ENCODE measurements around the gene MAN2A1.

Gene MAN2A1

GRCh38 chr5:109844695-109845094, 155.0 kb downstream of the MAN2A1 start:
- Histone ChIP-seq H2AFZ (ENCODE audit: insufficient read depth, low read length, poor library complexity) (no peak overlapping the region), H3K27me3 (ENCODE audit: insufficient read depth, low read length) (no peaks in the 10 kb centered on the region), H3K4ac (ENCODE audit: low read depth, low read length) (no peak overlapping the region), H3K36me3 (ENCODE audit: control insufficient read depth in 1 of 2, insufficient read depth in 2 of 2, low read length in 2 of 2) (peaks cover 9 to 16% of the 10 kb centered on the region in 2 experiments), H3K18ac (ENCODE audit: low read length) (no peak overlapping the region), H4K12ac (ENCODE audit: low read depth, low read length) (no peak overlapping the region), H3K79me2 (ENCODE audit: control insufficient read depth, insufficient read depth, low read length, poor library complexity) (no peaks in the 10 kb centered on the region), H3K9me3 (ENCODE audit: insufficient read depth, low read depth, low read length) (no peaks in the 10 kb centered on the region), H3K9ac (ENCODE audit: low read length) (no peak overlapping the region), H3K23ac (ENCODE audit: low read length) (no peak overlapping the region), H3K27ac (ENCODE audit: low read depth, low read length) (no peak overlapping the region), H3K14ac (ENCODE audit: low read length) (no peak overlapping the region), H3K4me2 (ENCODE audit: low read length) (no peak overlapping the region), H3K4me1 (ENCODE audit: control insufficient read depth in 1 of 2, insufficient read depth in 2 of 2, low read length in 2 of 2) (no peaks in the 10 kb centered on the region), H2BK120ac (ENCODE audit: insufficient read depth, low read length, poor library complexity) (no peak overlapping the region), H2AK5ac (ENCODE audit: low read length) (no peak overlapping the region), H4K91ac (ENCODE audit: low read depth, low read length) (no peak overlapping the region), H3K79me1 (ENCODE audit: low read length) (no peaks in the 10 kb centered on the region), H4K8ac (ENCODE audit: low read depth, low read length) (no peak overlapping the region), H3K4me3 (ENCODE audit: low read depth, low read length) (no peak overlapping the region), H2BK12ac (ENCODE audit: low read length) (no peak overlapping the region), H2BK5ac (ENCODE audit: low read depth, low read length, poor library complexity) (no peak overlapping the region)
- DNase-seq, result no peak
- no CpG with 5 or more reads among the region's 4 CpGs for WGBS (ENCODE audit: extremely low coverage, insufficient coverage, insufficient read length)

- Histone ChIP-seq H4K12ac (ENCODE audit: low read depth, low read length) (no peak overlapping the region), H3K36me3 (ENCODE audit: control insufficient read depth in 1 of 2, insufficient read depth in 2 of 2, low read length in 2 of 2) (peaks cover 2 to 16% of the 10 kb centered on the region in 2 experiments), H3K4ac (ENCODE audit: low read depth, low read length) (no peak overlapping the region), H2AFZ (ENCODE audit: insufficient read depth, low read length, poor library complexity) (no peak overlapping the region), H3K23ac (ENCODE audit: low read length) (no peak overlapping the region), H2BK5ac (ENCODE audit: low read depth, low read length, poor library complexity) (no peak overlapping the region), H3K14ac (ENCODE audit: low read length) (no peak overlapping the region), H3K79me1 (ENCODE audit: low read length) (no peaks in the 10 kb centered on the region), H2BK120ac (ENCODE audit: insufficient read depth, low read length, poor library complexity) (no peak overlapping the region), H4K8ac (ENCODE audit: low read depth, low read length) (no peak overlapping the region), H3K9me3 (ENCODE audit: insufficient read depth, low read depth, low read length) (no peaks in the 10 kb centered on the region), H4K91ac (ENCODE audit: low read depth, low read length) (no peak overlapping the region), H3K79me2 (ENCODE audit: control insufficient read depth, insufficient read depth, low read length, poor library complexity) (no peaks in the 10 kb centered on the region), H3K9ac (ENCODE audit: low read length) (no peak overlapping the region), H3K18ac (ENCODE audit: low read length) (no peak overlapping the region), H3K27me3 (ENCODE audit: insufficient read depth, low read length) (no peaks in the 10 kb centered on the region), H3K4me3 (ENCODE audit: low read depth, low read length) (no peak overlapping the region), H3K27ac (ENCODE audit: low read depth, low read length) (no peak overlapping the region), H3K4me1 (ENCODE audit: control insufficient read depth in 1 of 2, insufficient read depth in 2 of 2, low read length in 2 of 2) (no peaks in the 10 kb centered on the region), H3K4me2 (ENCODE audit: low read length) (no peak overlapping the region), H2AK5ac (ENCODE audit: low read length) (no peak overlapping the region), H2BK12ac (ENCODE audit: low read length) (no peak overlapping the region)
- WGBS (ENCODE audit: extremely low coverage, insufficient coverage, insufficient read length), result no CpG with 5 or more reads among the region's 3 CpGs
- DNase-seq, result no peak
Measured at GRCh38 chr5:109848130-109848529, 158.4 kb downstream of the MAN2A1 start.

GRCh38 chr5:109849478-109850088, 159.9 kb downstream of the MAN2A1 start:
- no peak overlapping the region for H2BK120ac ChIP-seq (ENCODE audit: insufficient read depth, low read length, poor library complexity)
- no peaks in the 10 kb centered on the region for H3K79me1 ChIP-seq (ENCODE audit: low read length)
- H2AFZ ChIP-seq (ENCODE audit: insufficient read depth, low read length, poor library complexity), result no peak overlapping the region
- no peaks in the 10 kb centered on the region for H3K4me1 ChIP-seq (ENCODE audit: control insufficient read depth in 1 of 2, insufficient read depth in 2 of 2, low read length in 2 of 2)
- H2AK5ac ChIP-seq (ENCODE audit: low read length), result no peak overlapping the region
- H3K9ac ChIP-seq (ENCODE audit: low read length), result no peak overlapping the region
- H3K36me3 ChIP-seq (ENCODE audit: control insufficient read depth in 1 of 2, insufficient read depth in 2 of 2, low read length in 2 of 2), result peaks cover 2 to 16% of the 10 kb centered on the region in 2 experiments
- H4K12ac ChIP-seq (ENCODE audit: low read depth, low read length), result no peak overlapping the region
- no peaks in the 10 kb centered on the region for H3K27me3 ChIP-seq (ENCODE audit: insufficient read depth, low read length)
- no peak for DNase-seq
- no peak overlapping the region for H3K27ac ChIP-seq (ENCODE audit: low read depth, low read length)
- H3K9me3 ChIP-seq (ENCODE audit: insufficient read depth, low read depth, low read length), result no peaks in the 10 kb centered on the region
- H3K79me2 ChIP-seq (ENCODE audit: control insufficient read depth, insufficient read depth, low read length, poor library complexity), result no peaks in the 10 kb centered on the region
- H2BK5ac ChIP-seq (ENCODE audit: low read depth, low read length, poor library complexity), result no peak overlapping the region
- no peak overlapping the region for H2BK12ac ChIP-seq (ENCODE audit: low read length)
- H4K91ac ChIP-seq (ENCODE audit: low read depth, low read length), result no peak overlapping the region
- H3K23ac ChIP-seq (ENCODE audit: low read length), result no peak overlapping the region
- H4K8ac ChIP-seq (ENCODE audit: low read depth, low read length), result no peak overlapping the region
- WGBS (ENCODE audit: extremely low coverage, insufficient coverage, insufficient read length), result no CpG with 5 or more reads among the region's 4 CpGs
- no peak overlapping the region for H3K4me2 ChIP-seq (ENCODE audit: low read length)
- no peak overlapping the region for H3K14ac ChIP-seq (ENCODE audit: low read length)
- no peak overlapping the region for H3K4me3 ChIP-seq (ENCODE audit: low read depth, low read length)
- no peak overlapping the region for H3K18ac ChIP-seq (ENCODE audit: low read length)
- no peak overlapping the region for H3K4ac ChIP-seq (ENCODE audit: low read depth, low read length)

- no peaks in the 10 kb centered on the region for H3K27me3 ChIP-seq (ENCODE audit: insufficient read depth, low read length)
- H4K8ac ChIP-seq (ENCODE audit: low read depth, low read length), result no peak overlapping the region
- H2BK5ac ChIP-seq (ENCODE audit: low read depth, low read length, poor library complexity), result no peak overlapping the region
- H3K4me1 ChIP-seq (ENCODE audit: control insufficient read depth in 1 of 2, insufficient read depth in 2 of 2, low read length in 2 of 2), result no peaks in the 10 kb centered on the region
- no peak overlapping the region for H3K4me2 ChIP-seq (ENCODE audit: low read length)
- no peak overlapping the region for H3K23ac ChIP-seq (ENCODE audit: low read length)
- no peak overlapping the region for H2BK120ac ChIP-seq (ENCODE audit: insufficient read depth, low read length, poor library complexity)
- DNase-seq, result no peak
- no peak overlapping the region for H4K91ac ChIP-seq (ENCODE audit: low read depth, low read length)
- H3K4ac ChIP-seq (ENCODE audit: low read depth, low read length), result no peak overlapping the region
- H3K9me3 ChIP-seq (ENCODE audit: insufficient read depth, low read depth, low read length), result no peaks in the 10 kb centered on the region
- H3K9ac ChIP-seq (ENCODE audit: low read length), result no peak overlapping the region
- no peaks in the 10 kb centered on the region for H3K79me2 ChIP-seq (ENCODE audit: control insufficient read depth, insufficient read depth, low read length, poor library complexity)
- H2AFZ ChIP-seq (ENCODE audit: insufficient read depth, low read length, poor library complexity), result no peak overlapping the region
- no CpG with 5 or more reads among the region's 1 CpG for WGBS (ENCODE audit: extremely low coverage, insufficient coverage, insufficient read length)
- H3K4me3 ChIP-seq (ENCODE audit: low read depth, low read length), result no peak overlapping the region
- peaks cover 4 to 17% of the 10 kb centered on the region in 2 experiments for H3K36me3 ChIP-seq (ENCODE audit: control insufficient read depth in 1 of 2, insufficient read depth in 2 of 2, low read length in 2 of 2)
- no peak overlapping the region for H3K14ac ChIP-seq (ENCODE audit: low read length)
- no peak overlapping the region for H2BK12ac ChIP-seq (ENCODE audit: low read length)
- H4K12ac ChIP-seq (ENCODE audit: low read depth, low read length), result no peak overlapping the region
- H3K18ac ChIP-seq (ENCODE audit: low read length), result no peak overlapping the region
- H2AK5ac ChIP-seq (ENCODE audit: low read length), result no peak overlapping the region
- H3K79me1 ChIP-seq (ENCODE audit: low read length), result no peaks in the 10 kb centered on the region
- no peak overlapping the region for H3K27ac ChIP-seq (ENCODE audit: low read depth, low read length)
Measured at GRCh38 chr5:109852371-109853155, 162.8 kb downstream of the MAN2A1 start.

All from trophoblast cell (in vitro differentiated cells and primary cell).